GM19240 (cell line): ENCODE data around the gene DNAI1.

Experiments used
- DNase-seq: peaks from one replicate; pipeline ENCODE4 v3.0.0; 2011; ENCODE audit warnings: low spot score; ENCODE audit not compliant: insufficient read length

The DNAI1 gene

GRCh38 chr9:34541540-34541939, 82.9 kb downstream of the DNAI1 start:
- no peak for DNase-seq

GRCh38 chr9:34544035-34544434, 85.4 kb downstream of the DNAI1 start:
- DNase-seq: no peak

GRCh38 chr9:34545497-34545896, 86.9 kb downstream of the DNAI1 start:
- no peak for DNase-seq

GRCh38 chr9:34546102-34546833, 87.7 kb downstream of the DNAI1 start:
- DNase-seq: no peak

GRCh38 chr9:34546834-34547827, 88.5 kb downstream of the DNAI1 start:
- DNase-seq: no peak

- peak; percentile 40 for DNase-seq
Observed at GRCh38 chr9:34547960-34548611, 89.5 kb downstream of the DNAI1 start.

GRCh38 chr9:34549407-34549732, 90.8 kb downstream of the DNAI1 start:
- DNase-seq: no peak

- no peak for DNase-seq
Observed at GRCh38 chr9:34550016-34550680, 91.5 kb downstream of the DNAI1 start.

- DNase-seq: no peak
Observed at GRCh38 chr9:34550681-34551270, 92.2 kb downstream of the DNAI1 start.

- DNase-seq: no peak
Observed at GRCh38 chr9:34551751-34552605, 93.4 kb downstream of the DNAI1 start.

- no peak for DNase-seq
Observed at GRCh38 chr9:34552606-34552981, 94.0 kb downstream of the DNAI1 start.

- no peak for DNase-seq
Observed at GRCh38 chr9:34552986-34553385, 94.4 kb downstream of the DNAI1 start.

GRCh38 chr9:34553511-34554021, 95.0 kb downstream of the DNAI1 start:
- no peak for DNase-seq

GRCh38 chr9:34554211-34555001, 95.8 kb downstream of the DNAI1 start:
- DNase-seq: no peak

GRCh38 chr9:34555002-34555348, 96.4 kb downstream of the DNAI1 start:
- no peak for DNase-seq

- no peak for DNase-seq
Observed at GRCh38 chr9:34555500-34555899, 96.9 kb downstream of the DNAI1 start.

- no peak for DNase-seq
Observed at GRCh38 chr9:34555936-34556525, 97.4 kb downstream of the DNAI1 start.

GRCh38 chr9:34556949-34557348, 98.3 kb downstream of the DNAI1 start:
- no peak for DNase-seq
